OCI-LY1 (cell line): ENCODE measurements around the gene CLK3.

Experiments used
- H2AFZ ChIP-seq: fragments of 200-600 bp; sonication (generic), shearing (Covaris generic); 2 replicates; pipeline ENCODE4 v1.6.0; 2014; ENCODE audit warnings: antibody characterized with exemption, mild to moderate bottlenecking, low read length
- H3F3A ChIP-seq: fragments of 200-600 bp; sonication (generic), shearing (Covaris generic); 2 replicates; pipeline ENCODE4 v1.6.0; 2014; ENCODE audit warnings: mild to moderate bottlenecking, antibody characterized with exemption, low read length, moderate library complexity; ENCODE audit not compliant: insufficient read depth
- H3K27ac ChIP-seq: fragments of 200-600 bp; sonication (generic); 2 replicates; pipeline ENCODE4 v1.5.1; 2014; ENCODE audit warnings: low read length, mixed run types, mild to moderate bottlenecking, low read depth; ENCODE audit not compliant: poor library complexity, severe bottlenecking
- H3K27me3 ChIP-seq: fragments of 200-600 bp; sonication (generic); 2 replicates; pipeline ENCODE4 v1.6.0; 2014; ENCODE audit warnings: antibody characterized with exemption, mild to moderate bottlenecking, low read length, moderate library complexity; ENCODE audit not compliant: insufficient read depth
- H3K36me3 ChIP-seq: fragments of 200-600 bp; sonication (generic); 2 replicates; pipeline ENCODE4 v1.6.1; 2014; ENCODE audit warnings: mild to moderate bottlenecking, antibody characterized with exemption, low read length, moderate library complexity, mixed read lengths; ENCODE audit not compliant: insufficient read depth
- H3K4me1 ChIP-seq: fragments of 200-600 bp; sonication (generic); 2 replicates; pipeline ENCODE4 v1.5.1; 2014; ENCODE audit warnings: mild to moderate bottlenecking, low read length, moderate library complexity; ENCODE audit not compliant: insufficient read depth, severe bottlenecking
- H3K4me2 ChIP-seq: fragments of 200-600 bp; sonication (generic), shearing (Covaris generic); 2 replicates; pipeline ENCODE4 v1.6.1; 2014; ENCODE audit warnings: low read length
- H3K4me3 ChIP-seq: fragments of 200-600 bp; sonication (generic); 2 replicates; pipeline ENCODE4 v1.5.1; 2014; ENCODE audit warnings: low read length, low read depth, mild to moderate bottlenecking, mixed read lengths; ENCODE audit not compliant: poor library complexity, severe bottlenecking
- H3K79me2 ChIP-seq: fragments of 200-600 bp; shearing (Covaris generic); 2 replicates; pipeline ENCODE4 v1.6.1; 2016; ENCODE audit warnings: mixed run types, low read length, mixed read lengths; ENCODE audit not compliant: insufficient read depth
- H3K9ac ChIP-seq: fragments of 200-600 bp; sonication (generic), shearing (Covaris generic); 2 replicates; pipeline ENCODE4 v1.6.1; 2014; ENCODE audit warnings: mild to moderate bottlenecking, low read length, mixed read lengths
- H3K9me2 ChIP-seq: fragments of 200-600 bp; sonication (generic), shearing (Covaris generic); 2 replicates; pipeline ENCODE4 v1.6.1; 2014; ENCODE audit warnings: low read depth, mild to moderate bottlenecking, low read length, mixed read lengths
- H3K9me3 ChIP-seq: fragments of 200-600 bp; shearing (Covaris generic); 2 replicates; pipeline ENCODE4 v1.6.1; 2014; ENCODE audit warnings: low read length, mixed read lengths
- H4K20me1 ChIP-seq: fragments of 200-600 bp; sonication (generic), shearing (Covaris generic); 2 replicates; pipeline ENCODE4 v1.6.0; 2016; ENCODE audit warnings: mild to moderate bottlenecking, low read length; ENCODE audit not compliant: insufficient read depth
- EZH2 ChIP-seq: fragments of 200-600 bp; sonication (generic), shearing (Covaris generic); IDR thresholded peaks from 2 replicates; pipeline ENCODE4 v1.8.0; 2017; ENCODE audit warnings: borderline replicate concordance, mixed run types, mild to moderate bottlenecking, antibody characterized with exemption, low read length, moderate library complexity, mixed read lengths
- TF ChIP-seq, protein P1 (sequence below): fragments of 200-600 bp; sonication (generic), shearing (Covaris generic); IDR thresholded peaks from 2 replicates; pipeline ENCODE4 v1.5.1; 2017; ENCODE audit warnings: mild to moderate bottlenecking, antibody characterized with exemption, low read length, moderate library complexity, mixed read lengths

The CLK3 gene

DNA sequence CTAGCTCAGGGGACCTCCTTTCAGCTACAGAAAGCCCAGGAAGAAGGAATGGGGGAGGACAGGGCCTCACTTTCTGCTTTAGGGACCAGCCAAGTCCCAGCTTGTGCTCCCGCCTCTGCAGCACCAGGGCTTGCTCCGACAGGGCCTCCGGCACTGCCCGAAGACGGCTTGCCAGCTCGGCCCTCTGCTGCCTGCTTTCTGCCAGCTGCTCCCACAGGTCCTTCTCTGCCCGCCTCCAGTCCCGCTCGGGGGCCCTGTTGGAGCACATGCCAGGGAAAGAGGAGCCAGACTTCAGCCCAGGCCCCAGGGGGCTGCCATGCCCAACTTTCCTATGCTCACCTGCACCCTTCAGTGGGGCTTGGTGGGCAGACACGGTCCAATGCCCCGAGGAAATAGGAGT lies 4.3 kb upstream of the CLK3 start:
- peaks cover 8% of the 10 kb centered on the region for H3K4me1 ChIP-seq
- H3K9me2 ChIP-seq = no peaks in the 10 kb centered on the region
- H3K36me3 ChIP-seq = no peaks in the 10 kb centered on the region
- H3K9ac ChIP-seq = no peak overlapping the region
- H3F3A ChIP-seq = no peaks in the 10 kb centered on the region
- no peak for TF ChIP-seq EZH2
- TF ChIP-seq, protein P1, sequence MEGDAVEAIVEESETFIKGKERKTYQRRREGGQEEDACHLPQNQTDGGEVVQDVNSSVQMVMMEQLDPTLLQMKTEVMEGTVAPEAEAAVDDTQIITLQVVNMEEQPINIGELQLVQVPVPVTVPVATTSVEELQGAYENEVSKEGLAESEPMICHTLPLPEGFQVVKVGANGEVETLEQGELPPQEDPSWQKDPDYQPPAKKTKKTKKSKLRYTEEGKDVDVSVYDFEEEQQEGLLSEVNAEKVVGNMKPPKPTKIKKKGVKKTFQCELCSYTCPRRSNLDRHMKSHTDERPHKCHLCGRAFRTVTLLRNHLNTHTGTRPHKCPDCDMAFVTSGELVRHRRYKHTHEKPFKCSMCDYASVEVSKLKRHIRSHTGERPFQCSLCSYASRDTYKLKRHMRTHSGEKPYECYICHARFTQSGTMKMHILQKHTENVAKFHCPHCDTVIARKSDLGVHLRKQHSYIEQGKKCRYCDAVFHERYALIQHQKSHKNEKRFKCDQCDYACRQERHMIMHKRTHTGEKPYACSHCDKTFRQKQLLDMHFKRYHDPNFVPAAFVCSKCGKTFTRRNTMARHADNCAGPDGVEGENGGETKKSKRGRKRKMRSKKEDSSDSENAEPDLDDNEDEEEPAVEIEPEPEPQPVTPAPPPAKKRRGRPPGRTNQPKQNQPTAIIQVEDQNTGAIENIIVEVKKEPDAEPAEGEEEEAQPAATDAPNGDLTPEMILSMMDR = no peak
- H4K20me1 ChIP-seq = no peaks in the 10 kb centered on the region
- no peaks in the 10 kb centered on the region for H3K27me3 ChIP-seq
- no peak overlapping the region for H3K27ac ChIP-seq
- no peaks in the 10 kb centered on the region for H3K9me3 ChIP-seq
- H3K4me2 ChIP-seq = no peak overlapping the region
- H3K4me3 ChIP-seq = no peak overlapping the region
- peaks cover 6% of the 10 kb centered on the region; the same call in 1 of the 2 replicates for H3K79me2 ChIP-seq
- no peak overlapping the region for H2AFZ ChIP-seq

DNA sequence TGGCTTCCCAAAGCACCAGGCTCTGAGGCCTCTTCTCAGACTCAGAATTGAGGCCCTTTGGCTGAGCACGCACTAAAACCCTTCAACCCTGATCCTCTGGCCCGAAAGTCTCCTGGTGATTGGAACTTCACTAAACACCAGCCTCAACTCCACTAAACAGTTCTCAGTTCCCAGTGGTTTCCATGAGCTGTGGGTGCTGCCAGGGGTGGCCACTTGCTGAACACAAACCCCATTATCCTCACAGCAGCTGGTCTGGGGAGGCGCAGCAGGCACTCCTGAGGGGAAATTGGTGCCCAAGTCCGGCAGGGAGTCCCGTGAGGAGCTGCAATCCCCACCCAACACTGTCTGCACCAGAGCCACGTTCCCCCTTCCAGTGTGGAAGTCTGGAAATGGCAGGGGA lies 3.8 kb upstream of the CLK3 start:
- Histone ChIP-seq H3K36me3 (no peaks in the 10 kb centered on the region; the same call in 1 of the 2 replicates), H3K4me2 (no peak overlapping the region), H3K9me3 (no peaks in the 10 kb centered on the region), H3K9me2 (no peaks in the 10 kb centered on the region), H4K20me1 (no peaks in the 10 kb centered on the region), H3K27ac (no peak overlapping the region), H2AFZ (no peak overlapping the region), H3K4me1 (peaks cover 13% of the 10 kb centered on the region), H3K27me3 (no peaks in the 10 kb centered on the region), H3K4me3 (no peak overlapping the region), H3K9ac (no peak overlapping the region), H3K79me2 (peaks cover 11% of the 10 kb centered on the region), H3F3A (no peaks in the 10 kb centered on the region)
- TF ChIP-seq, protein P1 = no peak
- no peak for TF ChIP-seq EZH2

DNA sequence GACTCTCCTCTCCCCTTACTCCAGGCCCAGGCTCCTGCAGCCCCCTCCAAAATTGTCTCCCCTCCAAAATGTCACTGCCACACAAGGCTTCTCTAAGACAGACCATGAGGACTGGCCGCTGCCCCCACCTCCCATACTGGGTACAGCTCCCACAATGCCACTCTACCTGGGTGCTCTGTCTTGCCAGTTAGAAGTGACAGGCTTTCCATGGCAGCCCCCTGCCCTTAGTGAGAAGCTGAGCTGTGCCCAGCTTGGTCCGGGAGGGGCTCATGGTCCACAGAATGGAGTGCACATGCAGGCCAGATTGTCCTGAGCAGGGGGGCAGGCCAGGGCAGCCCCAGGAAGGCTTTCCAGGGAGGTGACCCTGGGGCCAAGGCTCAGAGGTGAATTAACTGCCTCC lies 3.0 kb upstream of the CLK3 start:
- Histone ChIP-seq H2AFZ (no peak overlapping the region), H3K9ac (no peak overlapping the region), H3K79me2 (peaks cover 19% of the 10 kb centered on the region), H3K27ac (no peak overlapping the region), H3K9me2 (no peaks in the 10 kb centered on the region), H3K36me3 (no peaks in the 10 kb centered on the region; the same call in 1 of the 2 replicates), H3K9me3 (no peaks in the 10 kb centered on the region), H3K4me3 (no peak overlapping the region), H4K20me1 (no peaks in the 10 kb centered on the region), H3K4me2 (no peak overlapping the region), H3K27me3 (no peaks in the 10 kb centered on the region), H3K4me1 (peaks cover 21% of the 10 kb centered on the region), H3F3A (no peaks in the 10 kb centered on the region)
- TF ChIP-seq, protein P1 = no peak
- no peak for TF ChIP-seq EZH2
